Spinal cord (tissue), 10 donors: ENCODE measurements around the gene LIG1. TPM values are rescaled to one million over a fixed set of nuclear protein-coding genes. Genes with fewer than 3 reads are reported as not detected.

Experiments
- DNase-seq, 6 donors: peaks; one replicate each; pipeline versions ENCODE4 v3.0.0 to v3.0.0-alpha.2; 2013 to 2015; ENCODE audit warnings: low spot score in 6 of 6, low read depth in 4 of 6
- H3K27ac ChIP-seq: one replicate; pipeline ENCODE4 v1.5.1; 2013; ENCODE audit warnings: low read depth, low read length, control low read depth
- H3K27me3 ChIP-seq: one replicate; pipeline ENCODE4 v1.6.1; 2013; ENCODE audit warnings: low read length; ENCODE audit not compliant: control insufficient read depth, insufficient read depth
- H3K36me3 ChIP-seq: one replicate; pipeline ENCODE4 v1.6.1; 2013; ENCODE audit warnings: low read length; ENCODE audit not compliant: control insufficient read depth, insufficient read depth
- H3K4me1 ChIP-seq: one replicate; pipeline ENCODE4 v1.6.1; 2013; ENCODE audit warnings: low read length; ENCODE audit not compliant: control insufficient read depth, insufficient read depth
- H3K4me3 ChIP-seq: one replicate; pipeline ENCODE4 v1.5.1; 2013; ENCODE audit warnings: low read depth, low read length, control low read depth
- H3K9me3 ChIP-seq: one replicate; pipeline ENCODE4 v1.6.1; 2013; ENCODE audit warnings: low read length; ENCODE audit not compliant: control insufficient read depth, insufficient read depth
- WGBS: methylation state at CpG from one replicate; pipeline ENCODE4 v1.1.5; 2013; ENCODE audit warnings: missing lambda C conversion rate; ENCODE audit not compliant: insufficient coverage; 5-methylcytosine and 5-hydroxymethylcytosine counted together
- polyA plus RNA-seq, 2 donors: library from polyadenylated mRNA; unstranded; fragments of 120-200 nt; gene quantifications; one replicate each; pipeline ENCODE4 v1.2.1, GENCODE V29; 2013; ENCODE audit not compliant: insufficient read length in 2 of 2
- total RNA-seq, 2 donors: library from RNA; depleted of rRNA in 1 of 2; stranded (reverse); fragments of 120-200 nt in 1 of 2; fragments of >200 nt in 1 of 2; gene quantifications; one replicate each; pipeline versions ENCODE4 v1.2.3 to v1.2.4, GENCODE V29; 2013 to 2014
- donor health status: healthy.

The LIG1 gene
- total and polyA plus RNA-seq, 4 donors, result 21.7 to 75.7 (median 51.2) TPM

- Histone ChIP-seq H3K4me3 (no peak overlapping the region), H3K27ac (no peak overlapping the region), H3K4me1 (peaks cover 15% of the 10 kb centered on the region), H3K27me3 (no peaks in the 10 kb centered on the region), H3K9me3 (no peaks in the 10 kb centered on the region), H3K36me3 (peaks cover 33% of the 10 kb centered on the region)
- 85% methylated on average over 16 of the region's 16 CpGs for WGBS
- no peak for DNase-seq
These were observed 56.8 kb downstream of the LIG1 start for GRCh38 chr19:48113190-48113917.

DNA sequence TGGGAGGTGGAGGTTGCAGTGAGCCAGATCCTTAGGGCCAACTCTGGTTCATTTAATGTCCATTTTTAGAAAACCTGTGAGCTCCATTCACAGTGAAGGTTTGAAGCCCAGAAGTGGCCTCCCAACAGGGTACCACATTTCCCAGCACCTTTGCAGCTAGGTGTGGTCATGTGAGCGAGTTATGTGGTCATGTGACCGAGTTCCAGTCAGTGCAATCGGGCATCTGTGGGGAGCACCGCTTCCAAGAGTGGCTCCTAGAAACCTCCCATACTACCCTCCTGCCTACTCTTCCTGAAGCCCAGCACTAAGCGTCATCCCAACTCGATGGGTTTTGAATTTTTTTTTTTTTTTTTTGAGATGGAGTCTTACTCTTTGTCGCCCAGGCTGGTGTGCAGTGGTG, 58.9 kb downstream of the LIG1 start:
- DNase-seq, result peak in 1 of 6 donors; percentile 49
- H3K9me3 ChIP-seq, result no peaks in the 10 kb centered on the region
- peak overlapping the region; percentile 98 for H3K27ac ChIP-seq
- peaks cover 20% of the 10 kb centered on the region for H3K4me1 ChIP-seq
- peaks cover 19% of the 10 kb centered on the region for H3K36me3 ChIP-seq
- H3K27me3 ChIP-seq, result no peaks in the 10 kb centered on the region
- no peak overlapping the region for H3K4me3 ChIP-seq
- 50% methylated on average over 2 of the region's 7 CpGs for WGBS

DNA sequence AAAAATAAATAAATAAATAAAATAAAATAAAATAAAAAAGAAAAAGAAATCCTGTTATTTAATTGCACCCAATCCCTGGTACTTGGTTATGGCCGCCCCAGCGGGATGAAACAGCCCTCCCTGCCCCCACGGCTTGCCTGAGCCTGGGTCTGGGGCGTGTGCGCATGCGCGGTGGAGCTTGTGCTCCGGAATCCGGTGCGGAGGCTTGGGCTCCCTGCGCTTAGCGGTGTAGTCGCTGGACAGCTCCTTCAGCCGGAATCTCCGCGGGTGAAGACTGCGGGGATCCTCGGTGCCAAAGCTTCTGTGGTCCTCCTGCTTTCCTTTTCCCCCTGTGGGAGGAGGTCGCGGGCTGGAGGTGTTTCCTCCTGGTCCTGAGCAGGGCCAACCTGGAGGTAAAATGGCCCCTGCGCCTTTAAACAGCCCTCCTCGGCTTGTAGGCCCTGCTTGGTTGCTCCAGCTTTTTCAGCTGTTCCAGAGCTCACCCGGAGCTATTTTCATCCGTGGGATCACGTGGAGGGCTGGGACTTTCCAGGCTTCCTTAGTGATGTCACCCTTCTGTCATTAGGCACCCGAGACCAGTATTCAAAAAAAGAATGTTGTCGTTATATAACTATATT, 59.7 kb downstream of the LIG1 start, which contains the start of gene PLA2G4C:
PLA2G4C (minus strand) TSS at position 468 of the 617 bp plus-strand sequence. CDS start 4,288 bp downstream, outside the sequence.
- Histone ChIP-seq H3K4me1 (peaks cover 20% of the 10 kb centered on the region), H3K4me3 (peak within 1 kb of the TSS; percentile 75), H3K36me3 (peaks cover 12% of the 10 kb centered on the region), H3K9me3 (no peaks in the 10 kb centered on the region), H3K27ac (peak within 1 kb of the TSS; percentile 98), H3K27me3 (no peaks in the 10 kb centered on the region)
- WGBS, result under 1% methylated on average over 22 of the region's 27 CpGs
- DNase-seq, result peak; percentile 80 to 98 (median 88)

- WGBS, result 92% methylated on average over 9 of the region's 15 CpGs
- peaks cover 4% of the 10 kb centered on the region for H3K36me3 ChIP-seq
- H3K4me1 ChIP-seq, result peaks cover 20% of the 10 kb centered on the region
- H3K27me3 ChIP-seq, result no peaks in the 10 kb centered on the region
- no peak overlapping the region for H3K4me3 ChIP-seq
- H3K27ac ChIP-seq, result no peak overlapping the region
- no peak for DNase-seq
- no peaks in the 10 kb centered on the region for H3K9me3 ChIP-seq
These were observed 61.0 kb downstream of the LIG1 start for GRCh38 chr19:48108997-48109782.

- Histone ChIP-seq H3K27ac (no peak overlapping the region), H3K9me3 (no peaks in the 10 kb centered on the region), H3K27me3 (no peaks in the 10 kb centered on the region), H3K36me3 (peaks cover 3% of the 10 kb centered on the region), H3K4me3 (no peak overlapping the region), H3K4me1 (peaks cover 5% of the 10 kb centered on the region)
- DNase-seq, result no peak
- 92% methylated on average over 1 of the region's 5 CpGs for WGBS
These were observed 66.2 kb downstream of the LIG1 start for GRCh38 chr19:48103922-48104321.

- WGBS, result 30% methylated on average over 4 of the region's 13 CpGs
These were observed 67.0 kb downstream of the LIG1 start for GRCh38 chr19:48102870-48103751.

GRCh38 chr19:48095612-48096175, 74.5 kb downstream of the LIG1 start:
- H3K36me3 ChIP-seq, result peaks cover 12% of the 10 kb centered on the region
- 80% methylated on average over 3 of the region's 4 CpGs for WGBS

More at GRCh38 chr19:48102870-48103751, 67.0 kb downstream of the LIG1 start:
- no peaks in the 10 kb centered on the region for H3K9me3 ChIP-seq
- no peak overlapping the region for H3K4me3 ChIP-seq
- peaks cover 5% of the 10 kb centered on the region for H3K4me1 ChIP-seq
- no peak overlapping the region for H3K27ac ChIP-seq
- no peaks in the 10 kb centered on the region for H3K27me3 ChIP-seq
- H3K36me3 ChIP-seq, result peaks cover 3% of the 10 kb centered on the region
- no peak for DNase-seq

GRCh38 chr19:48094855-48095203, 75.3 kb downstream of the LIG1 start:
- Histone ChIP-seq H3K9me3 (no peaks in the 10 kb centered on the region), H3K36me3 (peaks cover 12% of the 10 kb centered on the region), H3K4me3 (no peak overlapping the region), H3K27me3 (no peaks in the 10 kb centered on the region), H3K27ac (no peak overlapping the region), H3K4me1 (no peaks in the 10 kb centered on the region)
- no peak for DNase-seq
- 60% methylated on average over 1 of the region's 2 CpGs for WGBS

More at GRCh38 chr19:48095612-48096175, 74.5 kb downstream of the LIG1 start:
- Histone ChIP-seq H3K9me3 (no peaks in the 10 kb centered on the region), H3K4me1 (no peaks in the 10 kb centered on the region), H3K27ac (no peak overlapping the region), H3K27me3 (no peaks in the 10 kb centered on the region), H3K4me3 (no peak overlapping the region)
- DNase-seq, result no peak
